Fibroblast of lung (primary cell): ENCODE measurements around the gene MAPKAP1. TPM values are rescaled to one million over a fixed set of nuclear protein-coding genes. Genes with fewer than 3 reads are reported as not detected.
A peak's percentile ranks its signal among the peaks of the same experiment; 100 is the strongest.

ENCODE experiments used
- DNase-seq, 2 donors: peaks; one replicate each; pipeline versions ENCODE4 v3.0.0 to v3.0.0-alpha.2; 2010; ENCODE audit warnings: low read depth in 2 of 2
- H2AFZ ChIP-seq: 2 replicates; pipeline ENCODE4 v1.5.1; 2012; ENCODE audit warnings: low read length, control low read depth, inconsistent platforms
- H3K27ac ChIP-seq: 2 replicates; pipeline ENCODE4 v1.5.1; 2011; ENCODE audit warnings: low read length, control low read depth; ENCODE audit not compliant: insufficient read depth
- H3K27me3 ChIP-seq: 2 replicates; pipeline ENCODE4 v1.5.1; 2011; ENCODE audit warnings: mild to moderate bottlenecking, low read length; ENCODE audit not compliant: control insufficient read depth, insufficient read depth
- H3K36me3 ChIP-seq: 2 replicates; pipeline ENCODE4 v1.5.1; 2011; ENCODE audit warnings: low read length; ENCODE audit not compliant: control insufficient read depth, insufficient read depth
- H3K4me1 ChIP-seq: 2 replicates; pipeline ENCODE4 v1.5.1; 2011; ENCODE audit warnings: low read length; ENCODE audit not compliant: control insufficient read depth, insufficient read depth; ENCODE audit errors: extremely low read depth
- H3K4me2 ChIP-seq: 2 replicates; pipeline ENCODE4 v1.5.1; 2011; ENCODE audit warnings: low read length, control low read depth; ENCODE audit not compliant: insufficient read depth; ENCODE audit errors: extremely low read depth
- H3K4me3 ChIP-seq, 4 experiments: fragments of 200-600 bp in 1 of 4; sonication (generic) in 1 of 4; replicated peaks in 1 of 4; 2 replicates each; pipeline ENCODE4 v1.5.1; 2011 to 2016; ENCODE audit warnings: low read length in 4 of 4, low read depth in 3 of 4, mild to moderate bottlenecking in 3 of 4, control low read depth in 2 of 4, inconsistent platforms in 1 of 4, mixed read lengths in 1 of 4; ENCODE audit not compliant: insufficient read depth in 1 of 4; ENCODE audit errors: control extremely low read depth in 1 of 4
- H3K79me2 ChIP-seq: 2 replicates; pipeline ENCODE4 v1.5.1; 2012; ENCODE audit warnings: mild to moderate bottlenecking, low read length, inconsistent platforms; ENCODE audit not compliant: control insufficient read depth, insufficient read depth
- H3K9ac ChIP-seq: 2 replicates; pipeline ENCODE4 v1.5.1; 2011; ENCODE audit warnings: mild to moderate bottlenecking, low read length, control low read depth; ENCODE audit not compliant: insufficient read depth
- H3K9me3 ChIP-seq: 2 replicates; pipeline ENCODE4 v1.5.1; 2012; ENCODE audit warnings: low read depth, low read length; ENCODE audit not compliant: control insufficient read depth, insufficient read depth
- H4K20me1 ChIP-seq: 2 replicates; pipeline ENCODE4 v1.5.1; 2011; ENCODE audit warnings: low read length; ENCODE audit not compliant: control insufficient read depth, insufficient read depth; ENCODE audit errors: extremely low read depth
- EZH2 ChIP-seq: IDR thresholded peaks from 2 replicates; pipeline ENCODE4 v1.5.1; 2012; ENCODE audit warnings: low read length, control low read depth, mild to moderate bottlenecking; ENCODE audit errors: missing control alignments
- polyA plus RNA-seq, 2 donors: library from polyadenylated mRNA; depleted of rRNA in 1 of 2; stranded (reverse) in 1 of 2; unstranded in 1 of 2; fragments of >200 nt; gene quantifications; 2 replicates each; pipeline ENCODE4 v1.2.1, GENCODE V29; 2011 to 2012; ENCODE audit warnings: missing spikeins in 1 of 2
- total RNA-seq: library from RNA; depleted of rRNA; stranded (reverse); fragments of >200 nt; gene quantifications from 2 replicates; pipeline ENCODE4 v1.2.1, GENCODE V29; 2014
- TF ChIP-seq, protein P1 (sequence below), 2 donors: IDR thresholded peaks in 1 of 2; conservative IDR thresholded peaks in 1 of 2; 1 replicate in 1 of 2; 2 replicates in 1 of 2; pipeline ENCODE4 v1.5.1; 2011 to 2012; ENCODE audit warnings: low read length in 2 of 2, control low read depth in 1 of 2, inconsistent platforms in 1 of 2, low read depth in 1 of 2, mild to moderate bottlenecking in 1 of 2

The MAPKAP1 gene
- total and polyA plus RNA-seq, 2 donors (not counting 1 experiment from before 2014, with no cell fraction given): 63.7 to 127 TPM

DNA sequence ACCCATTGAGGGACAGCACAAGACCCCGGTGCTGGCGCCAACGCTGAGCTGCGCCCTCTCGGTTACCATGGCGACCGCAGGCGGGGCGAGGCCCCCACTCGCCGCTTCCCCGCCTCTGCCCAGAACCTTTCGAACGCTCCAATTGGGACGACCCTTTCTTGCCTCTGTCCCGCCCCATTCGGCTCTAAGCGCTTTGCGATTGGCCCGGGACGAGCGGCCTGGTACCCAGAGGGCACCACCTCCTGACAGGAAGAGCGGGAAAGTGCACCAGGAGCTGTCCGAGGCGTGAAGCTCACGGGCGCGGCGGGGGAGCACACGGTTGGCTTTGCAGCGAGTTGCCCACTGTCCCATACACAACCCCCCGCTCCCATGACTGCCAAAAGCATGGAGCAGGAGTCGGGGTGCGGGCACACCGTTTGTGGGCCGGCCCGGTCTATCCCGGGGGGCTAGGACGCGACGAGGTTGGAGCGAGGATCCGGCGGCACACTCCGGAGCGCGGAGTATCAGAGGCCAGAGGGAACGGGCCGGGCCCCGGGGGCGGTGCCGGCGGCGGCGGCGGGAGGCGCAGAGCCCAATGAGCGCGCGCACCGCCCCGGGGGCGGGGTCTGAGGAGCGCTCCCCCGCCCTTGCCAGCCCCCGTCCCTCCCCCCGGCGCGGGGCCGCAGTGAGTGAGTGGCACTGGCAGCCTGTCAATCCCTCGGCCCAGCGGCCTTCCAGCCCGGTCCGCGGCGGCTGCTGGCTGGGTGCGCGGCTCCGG is 39.2 kb upstream of the MAPKAP1 start:
- peak overlapping the region; percentile 85 for H3K27ac ChIP-seq
- peak overlapping the region; percentile 93 for H3K4me2 ChIP-seq
- TF ChIP-seq, protein P1, sequence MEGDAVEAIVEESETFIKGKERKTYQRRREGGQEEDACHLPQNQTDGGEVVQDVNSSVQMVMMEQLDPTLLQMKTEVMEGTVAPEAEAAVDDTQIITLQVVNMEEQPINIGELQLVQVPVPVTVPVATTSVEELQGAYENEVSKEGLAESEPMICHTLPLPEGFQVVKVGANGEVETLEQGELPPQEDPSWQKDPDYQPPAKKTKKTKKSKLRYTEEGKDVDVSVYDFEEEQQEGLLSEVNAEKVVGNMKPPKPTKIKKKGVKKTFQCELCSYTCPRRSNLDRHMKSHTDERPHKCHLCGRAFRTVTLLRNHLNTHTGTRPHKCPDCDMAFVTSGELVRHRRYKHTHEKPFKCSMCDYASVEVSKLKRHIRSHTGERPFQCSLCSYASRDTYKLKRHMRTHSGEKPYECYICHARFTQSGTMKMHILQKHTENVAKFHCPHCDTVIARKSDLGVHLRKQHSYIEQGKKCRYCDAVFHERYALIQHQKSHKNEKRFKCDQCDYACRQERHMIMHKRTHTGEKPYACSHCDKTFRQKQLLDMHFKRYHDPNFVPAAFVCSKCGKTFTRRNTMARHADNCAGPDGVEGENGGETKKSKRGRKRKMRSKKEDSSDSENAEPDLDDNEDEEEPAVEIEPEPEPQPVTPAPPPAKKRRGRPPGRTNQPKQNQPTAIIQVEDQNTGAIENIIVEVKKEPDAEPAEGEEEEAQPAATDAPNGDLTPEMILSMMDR (conservative IDR thresholded peaks at IDR 0.05 in 1 of 2, IDR thresholded peaks at IDR 0.05 in 1 of 2; ENCODE audit: low read depth in 1 of 2, low read length in 2 of 2): no peak
- no peak for TF ChIP-seq EZH2
- no peaks in the 10 kb centered on the region for H3K9me3 ChIP-seq
- peak overlapping the region; percentile 59 to 71 (median 63) for H3K4me3 ChIP-seq
- peak overlapping the region; percentile 54 for H3K9ac ChIP-seq
- H3K36me3 ChIP-seq: no peaks in the 10 kb centered on the region
- peaks cover 37% of the 10 kb centered on the region for H3K79me2 ChIP-seq
- peak; percentile 90 to 93 for DNase-seq
- H2AFZ ChIP-seq: peak overlapping the region; percentile 79
- no peaks in the 10 kb centered on the region for H4K20me1 ChIP-seq
- H3K4me1 ChIP-seq: peaks cover 6% of the 10 kb centered on the region
- no peaks in the 10 kb centered on the region for H3K27me3 ChIP-seq

GRCh38 chr9:125745682-125746016 is 38.6 kb upstream of the MAPKAP1 start:
- no peak for DNase-seq
- Histone ChIP-seq H3K9me3 (no peaks in the 10 kb centered on the region), H2AFZ (peak overlapping the region; percentile 19), H3K27ac (peak overlapping the region; percentile 85), H3K27me3 (no peaks in the 10 kb centered on the region), H3K4me1 (peaks cover 6% of the 10 kb centered on the region), H3K36me3 (no peaks in the 10 kb centered on the region), H4K20me1 (no peaks in the 10 kb centered on the region), H3K4me2 (peak overlapping the region; percentile 93), H3K9ac (no peak overlapping the region), H3K4me3 (peak overlapping the region; percentile 59 to 71 (median 63)), H3K79me2 (peaks cover 33% of the 10 kb centered on the region)
- TF ChIP-seq, protein P1 (conservative IDR thresholded peaks at IDR 0.05 in 1 of 2, IDR thresholded peaks at IDR 0.05 in 1 of 2; ENCODE audit: low read depth in 1 of 2, low read length in 2 of 2): no peak
- no peak for TF ChIP-seq EZH2

DNA sequence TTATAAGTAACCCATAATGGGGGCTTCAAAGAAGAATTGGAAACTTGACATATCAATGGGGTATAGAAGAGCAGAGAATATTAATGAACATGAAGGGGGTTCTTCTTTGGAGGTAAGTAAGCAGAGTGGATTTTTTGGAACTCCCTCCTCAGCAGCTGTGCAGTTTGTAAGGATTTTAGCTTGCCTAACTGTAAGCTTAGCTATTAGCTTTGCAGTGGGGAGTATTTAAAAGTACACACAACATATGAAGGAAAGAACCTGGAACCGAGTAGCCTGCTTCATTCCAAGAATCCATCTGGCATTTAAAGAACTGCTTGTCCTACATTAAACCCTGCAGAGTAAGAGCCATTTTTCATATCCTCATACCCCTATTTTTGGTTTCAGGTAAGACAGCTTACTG is 38.0 kb upstream of the MAPKAP1 start:
- TF ChIP-seq EZH2: no peak
- TF ChIP-seq, protein P1 (conservative IDR thresholded peaks at IDR 0.05 in 1 of 2, IDR thresholded peaks at IDR 0.05 in 1 of 2; ENCODE audit: low read depth in 1 of 2, low read length in 2 of 2): no peak
- H3K4me3 ChIP-seq: peak overlapping the region in 1 of 4 experiments; percentile 71
- peaks cover 6% of the 10 kb centered on the region for H3K4me1 ChIP-seq
- H3K79me2 ChIP-seq: peaks cover 26% of the 10 kb centered on the region
- no peaks in the 10 kb centered on the region for H4K20me1 ChIP-seq
- no peaks in the 10 kb centered on the region for H3K9me3 ChIP-seq
- peak overlapping the region; percentile 85 for H3K27ac ChIP-seq
- H3K4me2 ChIP-seq: peak overlapping the region; percentile 93
- no peak overlapping the region for H3K9ac ChIP-seq
- no peak overlapping the region for H2AFZ ChIP-seq
- H3K27me3 ChIP-seq: no peaks in the 10 kb centered on the region
- DNase-seq: peak in 1 of 2 donors; percentile 60
- H3K36me3 ChIP-seq: no peaks in the 10 kb centered on the region
